Measurements from ENCODE around the gene STK32C.

The STK32C gene

DNA sequence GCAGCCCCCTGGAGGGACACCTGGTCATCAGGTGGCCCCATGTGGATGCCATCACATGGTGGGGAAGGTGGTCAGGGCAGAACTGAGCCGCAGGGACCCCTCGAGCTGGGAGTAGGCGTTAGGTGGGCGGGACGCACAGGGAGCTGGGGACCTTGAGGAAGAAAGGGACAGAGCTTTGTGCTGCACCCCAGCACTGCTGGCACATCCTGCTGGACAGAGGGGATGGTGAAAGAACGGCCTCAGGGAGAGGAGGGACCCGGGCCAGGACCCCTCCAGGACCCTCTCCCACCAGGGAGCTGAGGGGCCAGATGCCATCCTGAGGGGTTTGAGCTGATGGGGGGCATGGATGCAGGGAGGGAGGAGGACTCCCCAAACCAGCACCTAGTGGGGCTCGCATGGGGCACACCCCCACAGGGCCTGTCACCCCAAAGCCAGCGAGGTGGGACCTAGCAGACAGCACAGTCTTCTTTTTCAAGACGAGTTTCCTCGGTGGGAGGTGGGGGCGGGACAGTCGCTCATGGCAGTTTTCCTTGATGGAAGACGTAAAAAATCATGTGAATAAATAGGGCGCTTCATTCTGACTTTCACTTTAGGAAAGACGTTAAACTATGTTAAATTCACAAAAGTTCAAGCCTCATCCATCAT lies 43.3 kb downstream of the STK32C start:
- DNase-seq = no peak

DNA sequence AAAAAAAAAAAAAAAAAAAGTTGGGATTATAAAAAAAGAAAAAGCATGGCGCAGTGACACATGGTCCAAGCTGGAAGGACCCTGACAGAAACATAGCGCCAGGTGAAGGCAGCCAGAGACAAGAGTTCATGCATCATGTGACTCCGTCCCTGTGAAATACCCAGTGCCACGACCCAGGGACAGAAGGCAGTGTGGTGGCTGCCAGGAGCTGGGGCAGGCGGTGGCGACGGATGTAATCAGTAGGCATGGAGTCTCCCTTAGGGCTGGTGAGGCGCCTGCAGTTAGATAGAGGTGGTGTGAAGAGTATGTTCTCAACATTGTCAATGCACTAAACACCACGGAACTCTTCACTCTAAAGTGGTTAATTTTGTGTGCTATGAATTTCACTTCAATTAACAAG lies 43.9 kb downstream of the STK32C start:
- no peak for DNase-seq

DNA sequence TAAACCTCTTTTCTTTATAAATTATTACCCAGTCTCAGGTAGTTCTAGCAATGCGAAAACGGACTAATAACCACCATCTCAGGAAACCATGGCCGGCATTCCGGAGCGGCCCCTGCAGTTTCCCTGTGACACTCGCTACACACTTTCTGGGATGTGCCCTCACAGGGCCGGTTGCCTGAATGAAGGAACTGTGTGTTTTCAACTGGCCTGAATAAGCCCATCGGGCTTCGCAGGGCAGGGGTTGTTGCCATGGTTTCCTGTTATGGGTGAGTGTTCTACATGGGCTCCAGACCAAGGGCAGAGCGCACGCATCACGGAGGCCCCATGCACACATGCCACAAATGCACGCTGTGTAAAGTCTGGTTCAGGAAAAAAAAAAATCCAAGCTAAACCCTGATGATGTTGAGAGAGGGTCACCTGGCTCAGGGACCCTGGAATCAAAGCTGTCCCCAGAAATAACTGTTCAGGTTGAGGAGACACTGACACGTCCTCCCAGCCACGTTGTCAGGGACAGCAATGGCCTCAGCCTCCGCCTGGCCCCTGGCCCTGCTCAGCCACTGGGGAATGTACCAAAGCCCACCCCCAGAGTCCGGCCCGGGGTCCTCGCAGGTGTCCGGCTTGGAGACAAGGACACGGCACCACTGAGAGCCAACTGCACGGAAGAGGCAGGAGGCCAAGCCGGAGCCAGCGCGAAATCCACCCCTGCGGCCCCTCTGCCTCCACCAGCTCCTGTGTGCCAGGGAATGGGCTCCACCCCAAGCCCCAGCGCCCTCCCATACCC lies 47.9 kb downstream of the STK32C start:
- DNase-seq = no peak

DNA sequence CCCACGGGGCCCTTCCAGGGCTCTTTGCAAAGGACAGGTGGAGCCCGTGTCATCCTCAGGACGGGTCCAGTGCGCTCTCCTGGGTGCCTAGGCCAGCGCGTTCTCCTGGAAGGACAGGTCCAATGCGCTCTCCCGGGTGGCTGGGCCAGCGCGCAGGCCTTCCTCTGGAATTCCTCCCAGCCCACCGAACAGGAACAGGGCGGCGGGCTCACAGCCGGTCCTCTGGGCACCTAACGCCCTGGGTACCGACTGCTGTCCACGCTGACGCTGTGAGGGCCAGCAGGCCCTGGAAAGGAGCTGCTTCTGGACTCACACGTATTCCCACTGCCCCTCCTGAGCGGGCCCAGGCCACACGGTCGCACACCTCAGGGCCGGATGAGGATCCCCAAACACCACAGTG lies 49.3 kb downstream of the STK32C start:
- no peak for DNase-seq

DNA sequence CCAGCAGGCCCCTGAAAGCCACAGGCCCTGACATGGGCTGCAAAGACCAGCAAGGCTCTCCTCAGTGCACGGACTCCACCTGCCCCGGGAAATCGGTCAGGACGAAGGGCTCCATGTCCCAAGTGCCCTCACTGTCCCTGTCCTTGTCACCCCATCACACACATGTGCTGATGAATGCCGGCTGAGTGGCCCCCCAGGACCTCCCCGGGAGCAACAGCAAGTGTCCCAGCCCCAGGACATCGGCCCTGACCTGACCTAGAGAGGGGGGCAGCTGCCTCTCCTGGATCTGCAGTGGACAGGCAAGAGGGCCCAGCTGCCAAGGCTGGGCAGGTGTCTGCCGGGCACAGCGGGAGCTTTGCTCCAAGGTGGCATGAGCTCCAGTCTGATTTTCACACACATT lies 49.8 kb downstream of the STK32C start:
- DNase-seq = no peak

DNA sequence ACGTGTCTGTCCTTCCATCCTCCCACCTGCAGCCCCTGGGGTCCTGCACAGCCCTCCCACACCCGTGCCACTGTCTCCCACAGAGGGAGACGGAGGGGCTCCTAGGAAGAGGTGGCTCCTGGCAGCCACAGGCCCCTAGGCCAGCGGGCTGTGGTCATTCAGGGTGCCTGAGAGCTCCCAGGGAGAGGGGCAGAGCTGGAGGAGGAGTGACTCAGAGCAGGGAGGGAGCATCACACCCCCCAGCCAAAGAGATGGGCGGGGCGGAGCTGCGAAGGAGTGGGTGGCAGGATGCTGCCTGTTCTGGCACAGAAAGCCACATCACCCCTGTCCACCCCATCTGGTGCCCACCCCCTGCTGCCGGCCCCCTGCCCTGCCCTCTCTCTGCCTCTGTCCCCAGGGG lies 50.5 kb downstream of the STK32C start:
- no peak for DNase-seq

DNA sequence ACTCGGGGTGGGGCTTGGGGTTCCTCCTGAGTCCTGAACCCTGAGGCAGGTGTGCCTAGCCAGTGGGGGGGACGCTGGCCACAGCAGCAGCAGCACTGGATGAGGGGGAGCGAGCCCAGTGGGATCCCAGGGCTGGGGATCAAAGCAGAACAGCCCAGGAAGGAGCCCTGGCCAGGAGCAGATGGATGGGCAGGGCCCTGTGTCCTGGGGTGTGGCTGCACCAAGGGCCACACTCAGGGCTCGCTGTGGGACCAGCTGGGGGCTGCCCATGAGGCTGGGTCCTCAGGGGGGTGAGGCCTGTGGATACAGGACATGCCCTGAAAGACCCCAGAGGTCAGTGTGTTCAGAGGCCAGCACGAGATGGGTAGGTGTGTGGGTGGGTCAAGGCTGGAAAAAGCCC lies 50.9 kb downstream of the STK32C start:
- no peak for DNase-seq

DNA sequence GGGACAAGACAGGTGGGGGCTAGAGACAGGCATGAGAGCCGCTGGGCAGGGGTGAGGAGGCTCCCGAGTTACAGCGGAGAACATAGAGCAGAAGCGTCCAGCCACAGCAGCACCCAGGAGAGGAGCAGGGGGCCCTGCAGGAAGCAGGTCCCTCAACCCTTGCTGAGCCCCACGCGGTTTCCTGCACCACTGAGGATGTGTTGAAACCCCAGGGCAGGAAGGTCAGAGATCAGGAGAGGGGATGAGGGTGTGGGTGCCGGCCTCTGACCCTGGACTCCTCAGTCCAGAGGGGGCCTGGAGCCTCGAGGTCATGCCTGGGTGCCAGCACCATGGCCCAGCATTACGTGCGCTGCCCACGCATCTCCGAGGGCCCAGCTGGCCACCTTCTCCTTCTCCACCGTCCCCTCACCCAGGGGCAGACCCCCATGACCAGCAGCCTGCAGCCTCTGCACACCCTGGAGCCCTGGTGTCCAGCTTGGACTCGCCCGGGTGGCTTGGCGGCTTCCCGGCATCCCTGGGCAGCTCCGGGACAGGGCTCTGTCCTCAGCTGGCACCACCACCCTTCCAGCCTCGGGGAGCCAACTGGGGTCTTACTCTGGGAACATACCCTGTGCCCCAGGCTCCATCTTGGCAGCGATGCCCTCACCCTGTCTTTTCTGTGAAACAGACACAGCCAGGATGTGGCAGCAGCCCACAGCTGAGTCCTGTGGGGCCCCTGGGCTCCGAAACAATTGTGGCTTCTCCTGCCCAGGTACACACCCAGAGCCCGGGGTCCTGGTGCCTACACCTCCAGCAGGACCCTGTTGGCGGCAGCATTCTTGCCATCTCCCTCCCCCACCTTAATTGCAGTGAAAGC lies 52.0 kb downstream of the STK32C start:
- DNase-seq = no peak

DNA sequence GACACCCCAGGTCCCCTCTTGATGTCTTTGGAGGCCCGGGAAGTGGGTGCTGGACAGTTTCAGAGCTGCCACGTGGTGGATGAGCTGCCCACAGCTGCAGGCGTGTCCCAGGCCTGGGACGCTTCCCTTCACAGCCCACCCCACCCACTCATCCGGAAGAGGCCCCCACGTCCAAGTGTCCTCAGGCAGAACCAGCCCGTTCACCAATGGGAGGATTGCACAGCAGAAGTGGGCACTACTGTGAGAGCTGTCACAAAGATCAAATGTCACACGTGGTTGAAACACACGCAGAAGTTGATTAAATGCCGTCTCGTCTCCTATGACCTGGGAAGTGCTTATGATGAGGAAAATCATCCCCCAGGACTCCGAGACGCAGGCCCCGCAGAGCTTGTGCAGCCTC lies 52.9 kb downstream of the STK32C start:
- no peak for DNase-seq

DNA sequence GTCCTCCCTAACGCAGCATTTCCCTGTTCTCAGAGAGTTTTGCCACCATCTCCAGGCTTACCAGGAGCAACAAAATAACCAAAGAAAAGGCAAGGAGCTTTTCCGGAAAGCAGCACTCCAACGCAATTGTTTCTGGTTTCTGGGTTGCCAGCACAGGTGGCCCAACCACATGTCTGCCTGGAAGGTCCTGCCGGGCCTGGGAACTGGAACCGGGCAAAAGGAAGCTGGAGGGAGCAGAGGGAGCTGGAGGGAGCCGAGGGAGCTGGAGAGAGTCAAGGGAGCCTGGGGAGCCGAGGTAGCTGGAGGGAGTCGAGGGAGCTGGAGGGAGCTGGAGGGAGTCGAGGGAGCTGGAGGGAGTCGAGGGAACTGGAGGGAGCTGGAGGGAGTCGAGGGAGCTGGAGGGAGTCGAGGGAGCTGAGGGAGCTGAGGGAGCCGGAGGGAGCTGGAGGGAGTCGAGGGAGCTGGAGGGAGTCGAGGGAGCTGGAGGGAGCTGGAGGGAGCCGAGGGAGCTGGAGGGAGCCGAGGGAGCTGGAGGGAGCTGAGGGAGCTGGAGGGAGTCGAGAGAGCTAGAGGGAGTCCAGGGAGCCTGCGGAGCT lies 54.6 kb downstream of the STK32C start:
- no peak for DNase-seq

DNA sequence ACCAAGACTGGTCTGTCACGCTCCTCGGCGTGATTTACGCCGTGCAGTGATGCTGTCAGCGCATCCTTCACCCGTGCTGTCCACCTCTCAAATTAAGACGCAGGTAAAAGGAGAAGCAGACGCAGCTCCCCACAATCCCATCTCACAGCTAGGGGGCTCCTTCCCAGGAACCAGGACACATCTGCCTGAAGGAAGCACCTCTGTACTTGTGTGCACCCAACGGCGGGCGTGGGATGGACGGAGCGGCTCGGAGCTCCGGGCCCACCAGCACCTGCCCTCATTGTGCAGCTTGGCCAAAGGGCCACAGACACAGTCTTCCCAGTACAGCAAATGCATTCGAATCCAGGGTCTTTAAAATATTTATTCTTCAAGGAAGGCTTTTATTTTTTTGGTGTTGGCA lies 55.3 kb downstream of the STK32C start:
- DNase-seq = no peak

DNA sequence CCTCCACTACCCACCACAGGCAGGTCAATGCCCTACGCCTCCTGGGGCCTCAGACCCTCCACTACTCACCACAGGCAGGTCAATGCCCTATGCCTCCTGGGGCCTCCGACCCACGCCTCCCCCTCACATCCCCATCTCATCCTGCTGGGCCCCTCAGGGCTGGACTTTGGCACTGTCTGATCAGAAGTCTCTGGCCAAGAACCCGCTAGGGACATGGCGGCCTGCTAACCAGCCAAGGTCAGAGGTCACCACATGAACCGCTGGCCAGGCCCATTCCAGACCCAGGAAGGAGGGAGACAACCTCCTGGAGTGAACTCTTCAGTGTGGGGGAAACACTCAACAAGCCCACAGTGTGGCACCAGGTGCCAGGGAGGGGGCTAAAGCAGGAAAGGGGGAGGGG lies 55.8 kb downstream of the STK32C start:
- DNase-seq = no peak

DNA sequence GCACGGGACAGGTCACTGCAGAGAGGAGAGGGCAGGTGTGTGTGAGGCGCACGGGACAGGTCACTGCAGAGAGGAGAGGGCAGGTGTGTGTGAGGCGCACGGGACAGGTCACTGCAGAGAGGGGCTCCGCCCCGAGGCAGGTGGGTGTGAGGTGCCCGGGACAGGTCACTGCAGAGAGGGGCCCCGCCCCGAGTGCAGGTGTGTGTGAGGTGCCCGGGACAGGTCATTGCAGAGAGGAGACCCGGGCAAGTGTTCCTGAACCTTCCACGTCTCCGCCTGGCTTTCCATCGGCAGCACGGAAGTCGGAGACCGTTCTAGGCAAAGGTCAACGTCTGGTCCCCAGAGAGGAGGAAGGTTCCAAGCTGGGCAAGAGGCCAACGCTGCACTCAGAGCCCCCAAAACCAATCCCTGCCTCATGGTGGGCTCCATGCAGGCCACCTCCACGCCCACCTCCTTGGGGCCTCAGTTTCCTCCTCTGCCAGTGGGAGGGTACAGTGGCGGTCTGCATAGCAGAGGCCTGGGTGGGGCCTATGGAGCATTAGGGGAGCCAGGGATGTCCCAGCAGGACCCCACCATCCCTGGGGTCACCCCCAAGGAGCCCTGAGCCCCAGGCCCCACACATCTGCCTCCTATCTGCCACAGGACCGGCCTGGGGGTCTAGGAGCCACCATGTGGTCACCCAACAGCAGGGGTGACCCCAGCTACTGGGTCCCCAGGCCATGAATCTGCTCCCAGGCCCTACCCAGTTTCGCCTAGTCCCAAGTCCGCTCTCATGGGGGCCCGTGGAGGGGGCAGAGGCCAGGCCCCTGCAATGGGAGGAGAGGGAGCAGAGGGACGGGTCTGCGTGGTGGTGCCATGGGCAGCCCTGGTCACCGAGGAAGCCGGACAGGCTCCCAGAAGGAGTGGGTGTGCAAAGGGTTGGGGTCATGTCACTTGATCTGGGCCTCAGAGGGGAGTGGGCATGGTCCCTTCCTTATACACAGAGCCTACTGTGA lies 57.0 kb downstream of the STK32C start:
- DNase-seq = no peak

DNA sequence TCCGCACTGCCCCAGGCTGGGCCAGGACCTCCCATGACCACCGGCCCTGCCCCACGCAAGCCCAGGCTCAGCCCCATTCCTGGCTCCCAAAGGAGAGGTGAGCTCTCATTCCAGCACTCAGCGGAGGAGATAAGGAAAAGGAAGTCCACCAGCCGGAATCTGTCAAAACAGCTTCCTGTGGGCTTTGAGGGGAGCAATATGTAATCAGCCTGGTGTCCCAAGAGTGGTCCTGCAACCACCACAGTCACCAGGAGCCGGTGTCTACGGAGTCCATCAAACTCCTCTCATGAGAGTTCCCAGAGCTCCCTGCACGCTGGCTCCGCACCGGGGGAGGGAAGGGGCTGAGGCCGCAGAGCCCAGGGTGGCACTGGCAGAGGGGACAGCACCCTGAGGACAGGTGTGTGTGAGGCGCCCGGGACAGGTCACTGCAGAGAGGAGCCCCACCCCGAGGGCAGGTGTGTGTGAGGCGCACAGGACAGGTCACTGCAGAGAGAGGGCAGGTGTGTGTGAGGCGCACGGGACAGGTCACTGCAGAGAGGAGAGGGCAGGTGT lies 57.9 kb downstream of the STK32C start:
- no peak for DNase-seq

DNA sequence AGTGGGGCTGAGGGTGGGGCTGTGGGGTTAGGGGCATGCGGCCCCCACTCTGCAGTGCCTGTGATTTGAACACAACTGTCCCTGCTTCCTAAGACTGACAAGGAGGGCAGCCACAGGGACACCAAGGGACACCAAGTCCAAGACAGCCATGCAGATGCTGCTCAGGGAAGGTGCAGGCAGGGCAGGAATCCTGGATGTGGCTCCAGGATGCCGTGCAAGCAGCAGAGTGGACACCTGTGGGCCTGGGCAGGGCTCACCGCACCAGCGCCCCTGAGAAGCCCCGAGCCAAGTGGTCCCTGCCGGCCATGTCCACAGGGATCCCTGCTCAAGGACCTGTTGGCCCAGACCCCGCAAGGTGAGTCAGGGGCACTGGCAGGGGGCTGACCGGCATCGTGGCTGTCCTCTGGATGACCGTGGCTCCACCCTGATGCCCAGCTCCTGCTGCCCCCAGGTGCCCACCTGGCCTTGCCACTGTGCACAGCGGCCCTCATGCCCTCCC lies 58.5 kb downstream of the STK32C start:
- DNase-seq = no peak

DNA sequence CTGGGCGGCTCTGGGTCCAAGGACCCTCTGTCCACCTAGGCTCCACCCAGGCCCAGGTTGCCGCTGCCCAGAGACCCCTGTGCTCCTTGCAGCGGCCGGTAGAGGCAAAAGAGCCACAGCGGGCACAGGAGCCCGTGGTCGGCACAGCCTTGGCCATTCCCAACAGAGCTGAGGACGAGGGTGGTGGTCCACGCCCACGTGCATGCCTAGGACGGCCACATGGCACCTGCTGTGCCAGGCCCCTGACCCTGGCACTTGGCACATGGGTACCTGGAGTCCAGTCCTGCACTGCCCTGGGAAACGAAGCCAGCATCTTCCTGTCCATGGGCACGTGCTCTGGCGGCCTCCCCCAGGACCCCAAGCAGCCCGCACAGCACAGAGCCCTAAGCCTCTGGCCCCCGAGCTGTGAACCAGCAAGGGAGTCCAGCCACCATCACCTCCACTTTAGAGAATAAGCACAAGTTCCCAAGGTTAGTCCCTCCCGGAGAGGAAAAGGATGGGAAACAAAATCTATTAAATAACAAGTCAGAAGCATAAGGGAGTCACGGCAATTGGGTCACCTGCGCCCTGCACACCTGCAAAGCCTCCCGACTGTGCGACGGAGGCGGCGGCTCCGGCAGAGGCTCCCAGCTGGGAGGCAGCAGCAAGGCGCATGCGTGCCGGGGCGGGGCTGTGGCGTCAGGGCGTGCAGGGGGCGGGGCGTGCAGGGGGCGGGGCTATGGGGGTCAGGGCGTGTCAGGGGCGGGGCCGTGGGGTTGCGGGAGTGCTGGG lies 59.1 kb downstream of the STK32C start:
- DNase-seq = peak; percentile 49

DNA sequence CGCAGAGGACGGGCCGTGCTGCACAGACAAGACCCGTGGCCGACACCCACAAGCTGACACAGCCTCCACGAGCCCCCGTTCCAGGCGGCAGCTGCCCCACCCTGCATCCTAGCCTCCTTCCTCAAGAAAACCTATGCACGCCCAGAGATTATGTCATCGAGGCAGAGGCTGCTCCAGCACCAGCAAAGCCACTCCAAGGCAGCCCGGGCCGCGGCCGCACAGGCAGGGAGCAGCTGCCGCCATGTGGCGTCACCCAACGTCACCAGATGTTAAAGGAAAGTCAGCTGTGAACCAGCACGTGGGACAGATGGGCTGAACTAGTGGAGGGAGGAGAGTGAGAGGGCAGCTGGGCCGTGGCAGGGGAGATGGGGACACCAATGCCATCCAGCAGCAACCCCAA lies 59.8 kb downstream of the STK32C start:
- no peak for DNase-seq

DNA sequence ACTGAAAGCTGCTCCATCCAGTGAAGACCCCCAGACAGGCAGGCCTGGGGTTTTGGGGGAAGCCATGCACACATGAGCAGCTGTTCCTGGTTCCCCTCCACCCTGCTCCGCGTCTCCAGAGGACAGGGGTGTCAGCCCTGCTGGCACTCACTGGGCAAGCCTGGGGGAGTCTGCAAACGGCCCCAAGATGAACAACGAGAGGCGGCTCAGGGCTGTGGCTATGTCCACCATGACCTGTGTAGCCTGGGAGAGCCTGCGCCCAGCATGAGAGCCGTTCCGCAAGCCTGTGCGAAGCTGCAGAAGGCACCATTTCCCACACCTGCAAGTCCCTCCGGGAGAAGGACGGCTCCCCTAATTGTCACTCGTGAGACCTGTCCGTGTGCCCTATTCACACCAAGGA lies 61.5 kb downstream of the STK32C start:
- DNase-seq = no peak

DNA sequence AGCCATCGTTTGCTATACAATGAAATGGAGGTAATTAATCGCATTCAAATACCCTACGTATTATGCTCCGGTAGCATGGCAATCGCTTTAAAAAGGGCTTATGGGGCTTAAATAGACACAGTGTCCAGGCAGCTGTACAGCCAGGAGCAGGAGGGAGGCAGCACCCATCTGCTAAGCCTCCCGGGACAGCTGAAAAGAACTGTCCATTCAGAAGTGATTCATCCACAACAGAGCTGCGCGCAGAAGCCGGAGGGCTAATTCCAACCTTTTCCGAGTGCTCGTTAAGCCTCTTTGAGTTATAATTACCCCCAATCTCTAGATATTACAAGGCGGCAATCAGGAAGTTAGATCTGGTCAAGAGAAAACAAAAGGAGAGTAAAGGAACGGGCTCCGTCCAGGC lies 62.7 kb downstream of the STK32C start:
- DNase-seq = no peak

DNA sequence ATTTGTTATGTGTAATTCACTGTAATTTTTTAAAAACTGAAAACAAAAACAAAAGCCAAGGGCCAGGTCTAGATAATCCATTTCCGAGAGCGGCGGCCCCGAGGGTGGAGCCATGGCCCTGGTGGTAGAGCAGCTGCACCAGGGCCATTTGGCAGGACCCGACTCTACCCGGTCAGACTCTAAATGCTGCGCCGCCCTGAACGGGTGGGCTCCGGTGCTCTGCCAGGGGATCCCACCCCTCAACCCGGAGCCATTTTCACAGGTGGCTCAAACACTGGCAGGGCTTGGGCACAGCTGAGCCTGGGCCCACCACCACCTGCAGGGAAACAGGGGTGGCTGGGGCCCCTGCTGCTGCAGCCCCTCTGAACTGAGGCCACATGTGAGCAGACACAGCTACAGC lies 64.1 kb downstream of the STK32C start:
- no peak for DNase-seq

DNA sequence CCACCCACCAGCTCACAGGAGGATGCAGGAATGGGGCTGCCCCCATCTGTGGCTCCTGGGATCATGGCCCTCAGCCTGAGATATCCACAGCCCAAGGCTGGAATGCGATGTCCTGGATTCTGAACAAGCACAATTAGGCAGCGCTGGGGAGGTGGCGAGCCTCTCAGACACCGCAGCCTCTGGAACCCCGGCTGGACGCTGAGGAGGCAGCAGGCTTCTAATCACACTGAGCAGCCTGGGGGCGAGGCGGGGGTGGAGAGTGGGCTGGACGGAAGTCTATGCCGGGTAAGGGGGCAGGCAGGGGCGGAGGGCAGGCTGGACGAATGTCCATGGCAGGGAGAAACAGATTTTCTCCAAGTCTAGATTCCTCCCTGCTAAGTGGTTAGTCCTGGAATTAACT lies 64.6 kb downstream of the STK32C start:
- DNase-seq = no peak

Measured in activated CD4-positive, alpha-beta T cell treated with anti-CD3 and anti-CD28 coated beads, Interleukin-2, amount 50 U/mL, for 1 hour (primary cell).